ENCODE measurements around the gene TMEM145. TPM values are rescaled to one million over a fixed set of nuclear protein-coding genes. Genes with fewer than 3 reads are reported as not detected.

Gene TMEM145
- total RNA-seq, 2 donors from 2014 or later, result 0.94 TPM; not detected in 1

DNA sequence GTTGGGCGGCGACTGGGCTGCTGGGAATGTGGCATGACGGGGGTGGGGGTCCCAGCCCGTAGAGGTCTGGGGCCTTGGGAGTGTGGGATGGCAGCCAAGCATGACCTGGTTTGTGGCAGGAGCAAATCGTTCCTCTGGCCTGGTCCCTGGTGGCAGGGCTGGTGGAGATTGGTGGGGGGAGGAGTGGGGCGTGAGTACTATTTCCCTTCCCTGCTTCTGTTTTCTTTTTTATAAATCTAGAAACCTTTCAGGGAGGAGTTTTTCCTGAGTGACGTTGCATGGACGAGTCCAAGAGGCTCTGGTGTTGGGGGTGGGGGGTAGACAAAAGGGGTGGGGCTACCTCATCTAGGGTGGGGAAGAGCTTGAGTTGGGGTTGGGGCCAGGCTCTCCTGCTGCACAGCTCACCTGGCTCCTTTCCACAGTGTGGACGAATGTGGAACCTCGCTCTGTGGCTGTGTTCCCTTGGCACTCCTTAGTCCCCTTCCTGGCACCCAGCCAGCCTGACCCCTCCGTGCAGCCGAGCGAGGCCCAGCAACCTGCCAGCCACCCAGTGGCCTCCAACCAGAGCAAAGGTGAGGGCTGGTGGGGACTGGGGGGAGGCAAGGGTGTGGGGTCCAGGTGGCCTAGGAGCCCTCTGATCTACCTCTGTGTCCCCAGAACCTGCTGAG, 26.6 kb upstream of the TMEM145 start:
- H3K27ac ChIP-seq, result peak overlapping the region; percentile 51 to 86
- no peaks in the 10 kb centered on the region for H3K27me3 ChIP-seq
- H3K9me3 ChIP-seq, result no peaks in the 10 kb centered on the region
- TF ChIP-seq, protein P1, sequence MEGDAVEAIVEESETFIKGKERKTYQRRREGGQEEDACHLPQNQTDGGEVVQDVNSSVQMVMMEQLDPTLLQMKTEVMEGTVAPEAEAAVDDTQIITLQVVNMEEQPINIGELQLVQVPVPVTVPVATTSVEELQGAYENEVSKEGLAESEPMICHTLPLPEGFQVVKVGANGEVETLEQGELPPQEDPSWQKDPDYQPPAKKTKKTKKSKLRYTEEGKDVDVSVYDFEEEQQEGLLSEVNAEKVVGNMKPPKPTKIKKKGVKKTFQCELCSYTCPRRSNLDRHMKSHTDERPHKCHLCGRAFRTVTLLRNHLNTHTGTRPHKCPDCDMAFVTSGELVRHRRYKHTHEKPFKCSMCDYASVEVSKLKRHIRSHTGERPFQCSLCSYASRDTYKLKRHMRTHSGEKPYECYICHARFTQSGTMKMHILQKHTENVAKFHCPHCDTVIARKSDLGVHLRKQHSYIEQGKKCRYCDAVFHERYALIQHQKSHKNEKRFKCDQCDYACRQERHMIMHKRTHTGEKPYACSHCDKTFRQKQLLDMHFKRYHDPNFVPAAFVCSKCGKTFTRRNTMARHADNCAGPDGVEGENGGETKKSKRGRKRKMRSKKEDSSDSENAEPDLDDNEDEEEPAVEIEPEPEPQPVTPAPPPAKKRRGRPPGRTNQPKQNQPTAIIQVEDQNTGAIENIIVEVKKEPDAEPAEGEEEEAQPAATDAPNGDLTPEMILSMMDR (IDR thresholded peaks at IDR 0.05), result no peak
- DNase-seq (ENCODE audit: low spot score), result no peak
- H3K36me3 ChIP-seq, result peaks cover 44% of the 10 kb centered on the region
- H3K4me1 ChIP-seq, result peaks cover 0 to 46% of the 10 kb centered on the region in 2 donors
- H3K4me3 ChIP-seq, result peak overlapping the region in 1 of 2 donors; percentile 67

DNA sequence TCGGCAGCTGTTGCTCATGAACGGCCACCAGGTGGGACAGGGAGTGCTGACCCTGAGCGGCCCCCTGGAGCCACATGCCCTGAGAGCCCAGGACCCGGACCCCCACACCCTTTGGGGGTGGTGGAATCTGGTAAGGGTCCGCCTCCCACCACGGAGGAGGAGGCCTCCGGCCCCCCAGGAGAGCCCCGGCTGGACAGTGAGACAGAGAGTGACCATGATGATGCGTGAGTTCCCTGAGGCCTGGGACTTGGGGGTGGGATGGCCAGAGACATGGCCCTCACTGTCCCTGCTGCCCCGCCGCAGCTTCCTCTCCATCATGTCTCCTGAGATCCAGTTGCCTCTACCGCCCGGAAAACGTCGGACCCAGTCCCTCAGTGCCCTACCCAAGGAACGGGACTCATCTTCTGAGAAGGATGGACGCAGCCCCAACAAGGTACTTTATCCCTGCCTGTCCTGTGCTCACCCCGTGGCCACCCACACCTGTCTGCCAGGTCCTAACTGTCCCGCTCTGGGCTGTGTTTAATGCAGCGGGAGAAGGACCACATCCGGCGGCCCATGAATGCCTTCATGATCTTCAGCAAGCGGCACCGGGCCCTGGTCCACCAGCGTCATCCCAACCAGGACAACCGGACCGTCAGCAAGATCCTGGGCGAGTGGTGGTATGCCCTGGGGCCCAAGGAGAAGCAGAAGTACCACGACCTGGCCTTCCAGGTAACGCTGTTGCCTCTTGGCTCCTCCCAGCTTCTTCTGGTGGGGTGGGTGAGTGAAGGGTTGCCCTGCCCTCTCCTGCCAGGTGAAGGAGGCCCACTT, 25.9 kb upstream of the TMEM145 start:
- Histone ChIP-seq H3K27me3 (no peaks in the 10 kb centered on the region), H3K4me3 (no peak overlapping the region), H3K27ac (peak overlapping the region; percentile 51 to 86), H3K9me3 (no peaks in the 10 kb centered on the region), H3K36me3 (peaks cover 51% of the 10 kb centered on the region), H3K4me1 (peaks cover 0 to 38% of the 10 kb centered on the region in 2 donors)
- DNase-seq (ENCODE audit: low spot score), result no peak
- TF ChIP-seq, protein P1 (IDR thresholded peaks at IDR 0.05), result no peak

DNA sequence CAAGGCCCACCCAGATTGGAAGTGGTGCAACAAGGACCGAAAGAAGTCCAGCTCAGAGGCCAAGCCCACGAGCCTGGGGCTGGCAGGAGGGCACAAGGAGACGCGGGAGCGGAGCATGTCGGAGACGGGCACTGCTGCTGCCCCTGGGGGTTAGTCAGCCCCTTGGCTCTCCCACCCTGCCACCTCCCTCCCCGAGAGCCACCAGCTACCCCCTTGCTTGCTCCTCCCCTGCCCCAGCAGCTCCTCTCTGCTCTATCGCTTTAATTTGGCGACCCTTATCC, 25.3 kb upstream of the TMEM145 start:
- H3K27me3 ChIP-seq, result no peaks in the 10 kb centered on the region
- no peak for DNase-seq (ENCODE audit: low spot score)
- peaks cover 57% of the 10 kb centered on the region for H3K36me3 ChIP-seq
- TF ChIP-seq, protein P1 (IDR thresholded peaks at IDR 0.05), result no peak
- H3K4me3 ChIP-seq, result no peak overlapping the region
- H3K9me3 ChIP-seq, result no peaks in the 10 kb centered on the region
- peaks cover 0 to 33% of the 10 kb centered on the region in 2 donors for H3K4me1 ChIP-seq
- no peak overlapping the region for H3K27ac ChIP-seq

DNA sequence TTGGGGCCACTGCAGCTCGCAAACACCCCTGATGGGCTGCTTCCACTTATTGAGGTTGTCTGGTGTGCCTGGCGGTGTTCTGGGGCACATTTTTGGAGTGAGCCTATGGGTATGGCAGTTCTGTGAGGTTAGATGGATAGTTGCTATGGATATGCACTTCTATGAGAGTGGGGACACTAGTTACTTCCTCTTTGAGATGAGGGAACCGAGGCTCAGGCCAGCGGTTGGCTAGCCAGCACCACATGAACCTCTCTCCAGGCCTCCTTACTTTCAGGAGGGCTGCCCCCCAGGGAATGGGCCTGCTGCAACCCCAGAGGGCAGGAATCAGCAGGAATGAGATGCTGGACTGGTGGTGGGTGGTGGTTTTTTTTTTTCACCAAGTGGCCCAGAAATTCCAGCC, 24.7 kb upstream of the TMEM145 start:
- no peak overlapping the region for H3K27ac ChIP-seq
- TF ChIP-seq, protein P1 (IDR thresholded peaks at IDR 0.05), result no peak
- H3K4me1 ChIP-seq, result peaks cover 0 to 27% of the 10 kb centered on the region in 2 donors
- DNase-seq (ENCODE audit: low spot score), result no peak
- H3K4me3 ChIP-seq, result no peak overlapping the region
- peaks cover 63% of the 10 kb centered on the region for H3K36me3 ChIP-seq
- no peaks in the 10 kb centered on the region for H3K9me3 ChIP-seq
- no peaks in the 10 kb centered on the region for H3K27me3 ChIP-seq

DNA sequence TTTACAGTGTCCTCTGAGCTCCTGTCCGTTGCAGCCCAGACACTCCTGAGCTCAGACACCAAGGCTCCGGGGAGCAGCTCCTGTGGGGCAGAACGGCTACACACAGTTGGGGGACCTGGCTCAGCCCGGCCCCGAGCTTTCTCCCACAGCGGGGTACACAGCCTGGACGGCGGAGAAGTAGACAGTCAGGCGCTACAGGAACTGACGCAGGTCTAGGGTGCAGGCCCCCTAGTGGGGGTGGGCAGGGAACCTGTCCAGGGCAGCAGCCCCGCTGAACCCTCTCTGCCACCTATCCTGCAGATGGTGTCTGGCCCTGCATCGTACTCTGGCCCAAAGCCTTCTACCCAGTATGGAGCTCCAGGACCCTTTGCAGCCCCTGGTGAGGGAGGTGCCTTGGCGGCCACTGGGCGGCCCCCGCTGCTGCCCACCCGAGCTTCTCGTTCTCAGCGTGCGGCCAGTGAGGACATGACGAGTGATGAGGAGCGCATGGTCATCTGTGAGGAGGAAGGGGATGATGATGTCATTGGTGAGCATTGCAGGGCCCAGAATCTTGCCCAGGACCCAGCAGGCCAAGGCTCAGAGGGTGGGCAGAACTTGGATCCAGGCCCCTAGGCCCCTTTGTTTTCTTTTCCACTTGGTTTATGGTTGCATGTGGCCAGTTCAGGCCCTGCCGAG, 24.1 kb upstream of the TMEM145 start:
- H3K36me3 ChIP-seq, result peaks cover 69% of the 10 kb centered on the region
- TF ChIP-seq, protein P1 (IDR thresholded peaks at IDR 0.05), result no peak
- no peaks in the 10 kb centered on the region for H3K27me3 ChIP-seq
- peaks cover 0 to 26% of the 10 kb centered on the region in 2 donors for H3K4me1 ChIP-seq
- no peak overlapping the region for H3K4me3 ChIP-seq
- no peak overlapping the region for H3K27ac ChIP-seq
- DNase-seq (ENCODE audit: low spot score), result no peak
- no peaks in the 10 kb centered on the region for H3K9me3 ChIP-seq

Measured in right atrium auricular region (tissue), 2 donors.